ENCODE data around the gene IFIT1.
"Not testable (repeated sequence)": the region's sequence is repeated elsewhere in the genome, so short reads cannot be mapped to it uniquely, and the experiment has no call there.

Gene IFIT1

DNA sequence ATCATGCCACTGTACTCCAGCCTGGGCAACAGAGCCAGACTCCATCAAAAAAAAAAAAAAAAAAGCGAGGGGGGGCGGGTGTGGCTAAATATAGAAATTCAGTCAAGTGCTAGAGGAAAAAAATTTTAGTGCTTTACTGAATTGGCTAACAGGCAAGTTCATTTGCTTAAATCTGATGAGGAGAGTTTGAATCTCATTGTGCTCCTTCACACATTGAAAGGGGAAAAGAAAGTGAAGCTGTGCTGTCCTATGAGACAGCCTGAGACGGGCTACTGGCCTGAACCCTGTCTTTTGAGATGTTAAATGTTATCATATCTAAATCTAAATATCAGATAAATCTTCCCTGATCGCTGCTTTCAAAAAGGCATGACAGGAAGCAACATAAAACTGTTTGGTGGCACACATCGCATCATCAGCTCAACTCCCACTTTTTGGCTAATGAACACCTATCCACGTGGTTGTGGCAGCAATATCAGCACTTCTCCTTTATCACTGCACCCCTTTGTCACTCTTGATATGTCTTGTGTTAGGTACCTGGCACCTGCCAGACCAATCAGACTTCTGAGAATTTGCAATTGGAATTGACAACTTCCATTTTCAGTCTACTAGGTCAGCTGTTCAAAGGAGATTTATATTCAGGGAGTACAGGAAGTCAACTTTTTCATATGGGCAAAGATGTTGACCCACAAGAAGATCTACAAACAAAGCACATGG, 28.5 kb upstream of the IFIT1 start:
- DNase-seq (ENCODE audit: low spot score) = no peak

DNA sequence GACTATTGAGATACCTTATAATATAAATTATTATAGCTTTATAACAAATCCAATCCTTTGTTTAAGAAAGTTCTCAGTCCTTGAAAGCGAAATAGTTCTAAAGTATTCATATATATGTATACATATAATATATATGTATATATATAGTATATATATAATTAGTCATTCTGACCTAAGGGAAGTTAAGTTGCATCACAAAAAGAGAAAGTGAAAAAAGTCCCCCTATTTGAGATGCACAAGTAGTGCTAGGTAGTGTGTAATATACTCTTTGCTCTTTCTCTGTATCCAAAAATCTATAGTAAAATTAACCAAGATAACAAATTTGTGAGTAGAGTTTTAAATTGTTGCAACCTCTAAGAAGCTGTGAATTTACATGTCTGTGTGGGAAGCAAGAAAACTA, 27.9 kb upstream of the IFIT1 start:
- no peak for DNase-seq (ENCODE audit: low spot score)

GRCh38 chr10:89367529-89367928, 24.9 kb upstream of the IFIT1 start:
- no peak for DNase-seq (ENCODE audit: low spot score)

- no peak for DNase-seq (ENCODE audit: low spot score)
Observed at GRCh38 chr10:89368129-89368528, 24.3 kb upstream of the IFIT1 start.

DNA sequence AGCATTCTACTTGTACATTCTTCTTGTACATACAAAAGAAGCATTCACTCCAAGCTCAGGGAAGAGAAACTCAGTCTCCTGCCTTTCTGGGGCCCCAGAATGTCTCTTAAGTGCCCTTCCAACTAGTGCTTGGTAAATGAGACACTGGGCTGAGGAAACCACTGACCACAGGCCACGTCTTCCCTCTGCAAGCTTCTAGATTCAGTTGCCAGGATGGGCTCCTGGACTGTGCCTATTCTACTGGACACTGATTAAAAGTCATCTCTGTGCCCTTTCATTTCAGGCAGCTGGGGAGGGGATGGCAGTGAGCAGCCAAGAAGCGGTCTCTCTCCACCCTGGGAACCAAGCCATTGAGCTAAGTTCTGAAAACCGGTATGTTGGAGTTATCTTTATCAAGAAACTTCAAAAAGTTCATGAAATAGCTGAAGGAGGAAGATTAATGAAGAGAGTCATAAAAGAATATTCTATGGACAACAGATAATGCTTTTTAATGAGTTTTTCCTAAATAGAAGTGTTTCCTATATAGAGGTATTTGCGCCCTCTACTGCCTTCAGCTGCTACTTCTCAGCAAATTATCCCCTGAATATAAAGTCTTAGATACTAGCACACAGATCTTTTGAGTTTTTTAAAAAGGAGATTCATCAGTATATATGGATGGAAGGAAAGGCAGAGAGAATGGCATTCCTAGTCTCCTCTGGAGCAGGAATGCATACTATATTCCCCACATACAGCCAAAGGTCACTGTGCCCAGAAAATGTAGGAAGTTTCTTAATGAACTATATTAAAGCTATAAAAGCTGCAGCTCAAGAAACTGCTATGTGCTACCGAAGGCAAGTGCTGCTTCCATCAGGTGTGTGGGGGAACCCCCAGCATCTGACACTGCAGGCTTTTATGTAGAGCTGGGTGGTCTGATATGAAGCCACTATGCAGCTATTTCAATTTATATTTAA, 23.0 kb upstream of the IFIT1 start:
- no peak for DNase-seq (ENCODE audit: low spot score)

DNA sequence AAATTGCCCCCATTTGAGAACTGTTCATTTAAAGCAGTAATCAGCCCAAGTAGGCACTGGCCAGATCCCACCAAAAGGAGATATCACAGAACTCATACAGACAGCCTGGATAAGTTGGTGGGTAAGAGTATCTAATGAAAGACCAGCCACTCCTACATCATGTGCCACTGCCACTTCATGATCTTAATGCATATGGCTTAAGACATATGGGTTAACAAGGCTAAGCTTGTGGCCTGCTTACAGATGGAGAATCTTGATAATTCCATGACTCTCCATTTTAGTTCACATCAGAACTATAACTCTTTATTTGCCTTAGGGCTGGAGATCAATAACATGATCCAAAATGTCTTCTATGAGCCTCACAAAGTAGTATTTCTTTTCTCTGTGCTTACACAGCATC, 21.3 kb upstream of the IFIT1 start:
- no peak for DNase-seq (ENCODE audit: low spot score)

- DNase-seq (ENCODE audit: low spot score) = no peak
Observed at GRCh38 chr10:89371987-89372386, 20.4 kb upstream of the IFIT1 start.

DNA sequence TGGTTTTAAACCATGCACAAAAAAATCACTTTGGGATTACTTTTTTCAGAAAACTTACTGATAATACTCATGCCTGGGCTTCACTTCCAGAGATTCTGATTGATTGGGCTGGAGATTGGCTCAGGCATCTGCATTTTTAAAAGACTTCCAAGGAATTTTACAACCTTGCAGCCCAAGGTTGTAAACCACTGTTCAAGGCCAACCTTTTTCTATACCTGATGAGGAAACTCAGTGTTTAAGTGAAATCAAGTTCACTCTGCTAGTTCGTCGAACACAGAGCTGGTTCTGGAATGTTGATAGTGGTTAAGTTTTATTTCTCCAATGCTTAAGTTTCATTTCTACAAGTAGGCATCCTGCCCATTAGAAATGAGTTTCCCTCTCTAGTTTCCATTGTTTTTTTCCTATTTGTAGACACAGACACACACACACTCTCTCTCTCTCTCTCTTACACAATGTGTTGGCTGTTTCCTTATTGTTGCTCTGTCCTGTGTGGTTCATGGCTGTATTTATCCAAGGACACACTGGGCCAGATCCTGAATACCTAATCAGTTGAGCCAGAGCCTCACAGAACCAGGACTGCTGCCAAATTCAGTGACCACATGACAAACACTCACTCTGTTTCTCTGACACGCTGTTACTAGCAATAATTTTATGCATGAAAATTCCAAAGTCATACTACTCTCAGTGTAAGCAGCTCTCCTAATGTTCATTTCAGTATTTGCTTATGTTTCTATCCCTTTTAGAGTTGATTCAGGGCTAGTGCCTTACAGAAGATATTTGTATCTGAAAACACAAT, 18.3 kb upstream of the IFIT1 start:
- no peak for DNase-seq (ENCODE audit: low spot score)

DNA sequence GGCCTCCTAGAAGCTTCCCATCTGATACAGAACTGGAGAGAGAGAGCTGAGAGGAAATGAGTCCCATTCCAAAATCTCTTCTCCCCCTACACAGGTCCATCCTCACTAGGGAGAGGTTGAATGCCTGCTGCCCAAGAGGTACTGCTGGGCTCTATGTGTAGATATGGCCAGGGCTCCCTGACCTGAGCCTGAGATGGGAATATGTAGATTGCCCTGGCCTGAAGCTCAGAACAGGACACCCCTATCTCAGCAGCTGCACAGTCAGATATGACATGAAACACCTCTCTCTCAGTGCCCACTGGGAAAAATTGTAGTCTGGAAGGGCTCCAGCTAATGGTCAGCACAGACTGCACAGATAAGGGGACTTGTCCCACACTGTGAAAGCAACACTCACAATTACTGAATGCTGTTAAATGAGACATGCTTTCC, 17.7 kb upstream of the IFIT1 start:
- DNase-seq (ENCODE audit: low spot score) = no peak

- DNase-seq (ENCODE audit: low spot score) = no peak
Observed at GRCh38 chr10:89377705-89378637, 14.5 kb upstream of the IFIT1 start, which contains the start of gene IFIT1B. Gene IFIT1B, plus strand, starts transcription at chr10:89378056. Its CDS starts 80 bp downstream, at chr10:89378136.

- no peak for DNase-seq (ENCODE audit: low spot score)
Observed at GRCh38 chr10:89379103-89379502, 13.3 kb upstream of the IFIT1 start.

DNA sequence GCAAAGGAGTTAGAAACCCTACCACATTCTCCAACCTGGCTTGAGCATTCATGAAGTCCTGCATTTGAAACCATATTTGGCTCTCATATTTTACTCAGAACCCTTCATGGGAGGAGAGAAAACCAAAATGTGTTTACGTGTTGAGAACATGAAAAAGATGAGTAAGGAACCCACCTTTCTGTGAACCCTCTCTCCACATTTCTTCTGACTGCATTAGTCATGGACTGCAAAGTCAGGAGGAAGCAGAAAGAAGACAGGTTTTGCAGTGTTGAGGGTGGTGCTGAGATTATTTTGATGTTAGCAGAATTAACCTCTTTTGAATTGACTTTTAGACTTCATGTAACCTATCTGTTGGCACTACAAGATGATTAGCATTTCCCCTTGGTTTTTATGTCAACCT, 9.7 kb upstream of the IFIT1 start:
- DNase-seq (ENCODE audit: low spot score) = no peak

DNA sequence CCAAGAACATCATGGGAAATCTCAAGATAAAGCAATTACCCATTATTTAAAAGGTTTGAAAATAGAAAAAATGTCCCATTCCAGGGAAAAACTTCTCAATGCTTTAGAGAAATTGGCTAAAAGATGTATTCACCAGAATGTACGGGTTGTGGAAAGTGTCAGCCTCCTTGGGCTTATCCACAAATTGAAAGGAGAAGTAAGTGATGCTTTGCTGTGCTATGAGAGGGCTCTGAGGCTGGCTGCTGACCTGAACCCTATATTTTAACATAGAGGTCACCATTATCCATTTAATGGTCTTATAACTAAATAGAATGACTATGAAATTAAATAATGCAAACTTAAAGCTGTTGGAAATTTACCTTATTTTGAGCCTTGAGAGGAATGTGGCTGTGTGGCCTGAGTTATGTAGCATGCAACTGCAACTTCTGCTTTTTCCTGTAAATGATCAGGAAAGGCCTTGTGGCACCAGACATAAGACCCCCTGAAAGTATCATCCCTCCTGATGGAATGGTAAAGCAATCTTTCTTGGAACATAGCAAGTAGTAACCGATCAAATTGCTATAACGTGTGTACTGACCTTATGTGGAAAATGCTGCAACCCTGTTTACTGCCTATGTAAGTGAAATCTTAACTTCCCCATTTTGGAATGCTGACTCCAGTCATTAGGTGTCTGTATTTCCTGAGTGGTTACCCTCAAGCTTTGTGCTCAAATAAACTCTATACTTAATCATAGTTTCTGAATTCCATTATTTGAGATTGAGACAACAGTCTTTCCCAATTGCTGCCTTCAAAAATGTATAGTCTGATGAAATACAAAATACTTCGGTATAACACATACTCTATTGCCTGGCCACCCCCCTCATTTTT, 7.7 kb upstream of the IFIT1 start:
- no peak for DNase-seq (ENCODE audit: low spot score)

- no peak for DNase-seq (ENCODE audit: low spot score)
Observed at GRCh38 chr10:89388806-89389205, 3.6 kb upstream of the IFIT1 start.

DNA sequence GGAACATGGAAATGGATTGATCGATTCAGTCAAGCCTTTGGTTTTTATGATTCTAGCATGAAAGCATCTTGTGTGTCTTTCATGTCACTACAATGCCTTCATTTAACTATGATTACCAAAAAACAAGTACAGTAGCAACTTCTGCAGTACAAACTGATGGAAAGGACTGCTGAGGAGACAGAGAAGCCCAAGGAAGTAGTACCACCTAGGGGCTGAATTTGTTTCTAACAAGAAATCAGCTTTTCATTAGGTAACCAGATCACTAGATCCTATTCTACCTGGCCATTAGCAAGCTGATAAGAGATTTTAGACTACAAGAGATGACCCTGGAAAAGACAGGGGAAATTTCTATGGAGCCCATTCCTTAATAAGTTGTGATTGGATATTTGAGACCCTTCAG, 3.2 kb upstream of the IFIT1 start:
- DNase-seq (ENCODE audit: low spot score) = no peak

DNA sequence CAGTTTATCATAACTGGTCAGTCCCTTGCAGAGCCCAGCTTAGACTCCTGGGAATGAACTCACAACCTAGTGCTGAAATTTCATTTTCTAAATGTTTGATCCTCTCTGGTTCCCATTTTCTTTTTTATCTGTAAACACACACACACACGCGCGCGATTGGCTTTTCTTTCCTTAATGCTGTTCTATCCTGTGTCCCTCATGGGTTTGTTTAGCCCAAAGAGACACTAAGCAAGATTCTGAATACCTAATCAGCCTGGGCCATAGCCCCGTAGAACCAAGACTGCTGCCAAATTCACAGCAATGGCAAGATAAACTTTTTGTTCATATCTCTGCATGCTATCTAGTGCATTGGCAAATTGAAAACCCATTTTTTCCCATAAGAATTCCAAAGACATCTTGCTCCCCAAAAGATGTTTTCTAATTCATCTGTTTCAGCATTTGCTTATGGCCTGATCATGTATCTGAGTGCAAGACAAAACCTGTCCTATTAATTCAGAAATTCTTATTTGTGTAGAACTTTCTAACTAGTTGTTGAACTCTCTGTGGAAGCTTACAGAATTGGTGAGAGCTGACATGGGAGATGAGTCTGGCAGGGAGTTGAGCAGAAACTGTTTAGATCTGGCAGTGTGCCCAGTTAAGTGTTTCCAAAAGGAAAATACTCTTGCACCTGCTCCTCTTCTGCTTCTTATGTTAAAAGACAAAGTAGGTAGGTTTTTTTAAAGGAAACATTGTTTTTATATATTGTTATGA, 1.8 kb upstream of the IFIT1 start:
- DNase-seq (ENCODE audit: low spot score) = no peak

DNA sequence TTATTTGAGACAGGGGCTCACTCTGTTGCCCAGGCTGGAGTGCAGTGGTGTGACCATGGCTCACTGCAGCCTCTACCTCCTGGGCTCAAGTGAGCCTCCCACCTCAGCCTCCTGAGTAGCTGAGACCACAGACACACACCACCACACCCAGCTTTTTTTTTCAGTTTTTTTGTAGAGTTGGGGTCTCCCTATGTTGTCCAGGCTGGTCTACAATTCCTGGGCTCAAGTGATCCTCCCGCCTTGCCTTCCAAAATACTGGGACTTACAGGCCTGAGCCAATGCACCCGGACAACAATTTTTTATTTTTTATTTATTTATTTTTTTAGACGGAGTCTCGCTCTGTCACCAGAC, 1.2 kb upstream of the IFIT1 start:
- DNase-seq (ENCODE audit: low spot score) = not testable (repeated sequence)

GRCh38 chr10:89392974-89393373, 551 bp downstream of the IFIT1 start:
- peak; percentile 14 for DNase-seq (ENCODE audit: low spot score)

- no peak for DNase-seq (ENCODE audit: low spot score)
Observed at GRCh38 chr10:89393898-89394297, 1.5 kb downstream of the IFIT1 start.
